Measurements from ENCODE around the gene ADSS1.

The ADSS1 gene

GRCh38 chr14:104687601-104688504, 36.2 kb upstream of the ADSS1 start:
- DNase-seq = peak; percentile 38

GRCh38 chr14:104688505-104689108, 35.4 kb upstream of the ADSS1 start:
- peak; percentile 67 for DNase-seq

GRCh38 chr14:104689109-104689880, 34.7 kb upstream of the ADSS1 start, which contains the start of gene INF2:
Gene INF2 (plus strand): TSS chr14:104689618. CDS start chr14:104701366, 11,748 bp downstream.
- peak; percentile 63 for DNase-seq

DNA sequence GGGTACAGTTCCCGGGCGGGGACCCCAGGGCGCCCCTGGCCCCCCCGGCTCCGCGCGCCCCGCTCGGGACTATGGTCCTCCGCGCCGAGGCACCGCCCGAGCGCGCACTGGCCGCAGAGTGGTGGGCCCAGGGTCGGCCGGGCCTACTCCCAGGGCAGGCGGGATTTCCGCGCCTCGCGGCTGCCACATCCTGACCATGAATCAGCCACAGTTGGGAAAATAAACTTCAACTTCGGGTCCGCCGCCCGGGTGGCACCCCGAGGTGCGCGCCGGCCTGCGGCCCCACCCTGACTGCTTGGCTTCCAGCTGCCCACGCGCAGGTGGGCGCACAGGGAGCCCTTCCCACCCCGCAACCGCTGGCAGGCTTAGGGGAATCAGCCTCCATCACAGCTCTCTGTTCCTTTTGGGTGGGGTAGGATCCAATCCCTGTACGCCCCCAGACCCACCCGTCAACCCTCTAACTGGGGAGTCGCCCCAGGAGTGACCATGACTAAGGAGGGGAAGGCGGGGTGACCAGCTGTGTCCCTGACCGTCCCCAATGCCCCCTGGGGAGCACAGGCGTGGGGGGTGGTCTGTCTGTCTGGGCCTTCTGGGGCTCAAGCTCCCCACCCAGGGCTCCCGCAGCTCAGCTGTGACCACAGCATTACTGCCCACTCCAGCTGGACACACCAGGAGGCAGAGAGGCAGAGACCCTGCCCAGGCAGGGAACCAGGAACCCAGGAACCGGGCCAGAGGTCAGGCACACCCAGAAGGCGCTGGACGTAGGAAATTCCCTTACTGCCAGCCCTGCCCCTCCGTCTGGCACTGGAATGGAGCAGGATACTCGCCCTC, 33.9 kb upstream of the ADSS1 start:
- DNase-seq = peak; percentile 19

DNA sequence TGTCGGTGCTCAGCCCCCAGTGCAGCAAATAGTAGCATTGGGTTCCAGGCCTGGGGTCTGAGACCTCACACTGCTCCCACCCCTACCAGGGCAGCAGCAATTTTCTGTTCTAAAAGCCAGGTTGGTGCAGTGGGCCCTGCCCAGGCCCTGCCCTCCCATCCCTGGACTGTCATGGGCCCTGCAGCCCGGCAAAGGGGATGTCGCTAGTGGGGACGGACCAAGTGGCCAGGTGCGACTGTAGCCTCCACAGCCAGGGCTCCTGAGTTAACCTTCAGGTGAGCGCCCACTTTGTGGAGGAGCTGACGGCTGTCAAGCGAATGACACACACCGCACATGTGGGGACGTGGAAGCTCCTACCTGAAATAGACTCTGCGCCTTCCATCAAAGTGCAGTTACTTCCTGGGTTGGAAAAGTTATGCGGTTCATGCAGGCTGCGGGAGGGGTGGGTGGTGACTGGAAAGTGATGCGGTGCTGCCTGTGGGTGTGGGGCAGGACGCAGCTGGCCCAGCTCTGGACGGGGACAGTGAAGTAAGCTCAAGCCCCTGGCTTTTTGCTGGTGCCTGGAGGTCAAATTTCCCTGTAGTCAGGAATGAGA, 33.1 kb upstream of the ADSS1 start:
- no peak for DNase-seq

- DNase-seq = no peak
Observed at GRCh38 chr14:104691546-104692260, 32.3 kb upstream of the ADSS1 start.

GRCh38 chr14:104692261-104692938, 31.6 kb upstream of the ADSS1 start:
- DNase-seq = no peak

DNA sequence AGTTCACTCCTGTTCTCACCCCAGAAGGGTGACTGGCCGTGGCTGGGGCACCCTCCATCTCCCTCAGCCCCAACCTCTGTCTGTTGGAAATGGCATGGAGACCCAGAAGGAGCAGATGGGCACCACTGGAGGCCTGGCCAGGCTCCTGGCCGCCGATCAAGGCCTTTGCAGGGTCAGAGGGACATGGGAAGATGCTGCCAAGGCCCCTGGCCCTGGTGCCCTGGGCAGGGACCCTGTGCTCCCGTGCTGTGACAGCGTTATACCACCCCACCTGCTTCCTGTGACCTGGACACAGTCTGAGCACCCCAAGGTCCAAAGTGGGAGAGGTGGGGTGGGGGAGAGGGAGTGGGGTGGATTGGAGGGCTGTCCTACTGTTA, 31.1 kb upstream of the ADSS1 start:
- DNase-seq = no peak

DNA sequence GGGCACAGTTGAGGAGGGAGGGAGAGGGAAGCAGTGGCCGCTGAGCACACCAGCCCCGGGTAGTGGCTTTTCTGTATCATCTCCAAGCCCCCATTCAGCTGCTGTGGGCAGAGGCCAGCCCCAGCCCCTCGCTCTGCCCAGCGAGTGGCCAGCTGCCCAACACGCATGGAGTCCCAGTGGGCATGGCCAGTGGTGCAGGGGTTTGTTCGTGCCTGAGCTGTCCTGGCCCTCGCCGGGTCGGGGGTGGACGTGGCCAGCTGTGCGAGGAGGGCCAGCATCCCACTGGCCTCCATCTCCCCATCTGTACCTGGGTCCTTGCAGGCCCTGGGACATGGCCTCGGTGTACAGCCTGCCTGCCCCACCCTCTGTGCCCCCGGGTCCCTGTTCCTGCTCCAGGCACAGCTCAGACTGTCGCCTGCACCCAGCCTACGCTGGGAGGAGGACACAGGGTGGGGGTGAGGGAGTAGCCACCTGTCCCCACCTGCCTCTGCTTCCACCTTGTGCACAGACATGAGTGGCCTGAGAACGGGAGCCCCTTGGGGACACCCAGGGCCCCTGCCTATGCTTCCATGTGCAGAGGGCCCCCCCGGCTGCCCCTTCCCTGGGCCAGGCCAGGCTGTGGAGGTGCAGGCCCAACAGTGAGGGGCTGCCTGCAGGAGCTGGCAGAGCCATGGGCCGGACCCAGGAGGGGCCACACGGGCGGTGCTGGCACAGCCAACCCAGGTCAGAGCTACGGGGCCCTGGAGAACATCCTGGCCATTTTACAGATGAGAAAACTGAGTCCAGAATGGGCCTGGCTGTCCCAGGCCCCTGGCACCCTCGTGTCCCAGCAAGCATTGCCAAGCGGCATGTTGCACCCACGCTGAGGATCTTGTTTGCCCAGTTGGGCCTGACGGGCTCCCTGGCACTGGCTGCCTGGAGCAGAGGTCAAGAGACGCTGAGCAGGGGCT, 30.3 kb upstream of the ADSS1 start:
- no peak for DNase-seq

GRCh38 chr14:104694475-104694950, 29.5 kb upstream of the ADSS1 start:
- no peak for DNase-seq

DNA sequence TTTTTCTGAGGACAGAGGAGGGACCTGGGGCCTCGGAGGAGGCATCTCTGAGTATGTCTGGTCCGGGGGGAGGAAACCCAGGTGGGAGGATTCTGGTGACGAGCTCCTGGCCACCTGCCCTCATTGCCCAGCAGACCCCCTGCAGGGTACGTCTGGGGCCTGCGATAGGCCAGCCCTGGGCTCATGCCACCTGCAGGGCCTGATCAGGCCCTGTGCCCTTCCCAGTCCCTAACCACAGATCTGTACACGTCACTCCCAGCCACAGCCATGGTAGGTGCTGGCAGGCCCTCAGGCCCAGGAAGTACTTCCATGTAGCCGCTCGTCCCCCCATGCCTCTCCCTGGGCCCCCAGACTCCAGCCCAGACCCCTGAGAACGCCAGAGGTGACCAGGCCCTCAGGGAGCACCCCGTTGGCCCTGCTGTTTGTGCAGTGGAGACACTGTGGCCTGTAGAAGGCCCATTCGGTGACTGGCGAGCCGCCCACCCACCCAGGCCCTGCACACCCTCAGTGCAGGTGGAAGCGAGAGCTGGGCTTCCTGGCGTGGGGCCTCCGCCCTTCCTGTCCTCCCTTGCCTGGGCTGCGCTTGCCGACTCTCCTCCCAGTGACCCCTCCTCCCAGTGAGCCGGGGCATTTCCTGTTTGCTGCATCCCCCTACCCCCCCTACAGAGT, 28.9 kb upstream of the ADSS1 start:
- DNase-seq = peak; percentile 97

DNA sequence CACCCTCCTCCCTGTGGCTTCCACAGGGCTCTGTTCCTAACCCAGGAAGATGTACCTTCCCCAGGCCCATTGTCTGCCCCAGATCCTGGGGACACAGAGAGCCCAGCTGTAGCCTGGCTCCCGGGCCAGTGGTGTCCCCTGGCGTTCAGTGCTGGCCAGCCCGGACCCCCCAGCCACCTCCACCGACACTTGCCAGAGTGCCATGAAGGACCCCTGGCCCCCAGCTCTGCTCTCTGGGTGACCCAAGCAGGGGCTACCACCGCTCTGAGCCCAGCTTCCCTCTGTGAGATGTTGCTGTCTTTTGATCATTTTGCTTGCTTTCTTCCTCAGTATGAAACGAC, 28.4 kb upstream of the ADSS1 start:
- no peak for DNase-seq

DNA sequence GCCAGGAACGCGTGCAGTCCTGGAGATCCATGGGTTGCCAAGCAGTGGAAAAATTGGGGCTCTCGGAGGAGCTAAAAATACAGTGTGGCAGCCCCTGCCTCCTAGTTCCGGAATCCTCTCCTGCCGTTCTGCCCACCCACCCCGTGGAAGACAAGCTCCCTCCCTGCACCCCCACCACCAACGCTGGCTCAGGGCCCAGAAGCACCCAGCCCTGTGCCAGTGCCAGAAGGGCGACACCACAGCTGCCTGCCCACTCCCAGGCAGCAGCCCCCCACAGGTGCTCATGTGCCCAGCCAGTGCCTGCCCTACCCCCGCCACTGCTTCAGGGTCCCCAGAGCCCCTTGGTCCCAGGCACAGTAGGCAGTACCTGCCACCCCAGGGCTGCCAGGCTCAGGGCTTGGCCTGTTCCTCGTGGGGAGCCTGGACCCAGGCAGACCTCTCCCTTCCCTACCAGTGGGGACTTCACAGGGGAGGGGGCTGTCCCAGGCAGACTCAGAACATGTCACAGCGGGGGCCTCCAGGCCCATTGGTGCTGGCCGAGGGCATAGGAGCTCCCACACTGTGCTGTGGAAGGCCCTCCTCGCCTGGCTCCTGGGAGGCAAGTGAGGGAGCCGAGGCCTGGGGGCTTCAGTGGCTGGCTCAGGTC, 27.2 kb upstream of the ADSS1 start:
- DNase-seq = peak; percentile 71

DNA sequence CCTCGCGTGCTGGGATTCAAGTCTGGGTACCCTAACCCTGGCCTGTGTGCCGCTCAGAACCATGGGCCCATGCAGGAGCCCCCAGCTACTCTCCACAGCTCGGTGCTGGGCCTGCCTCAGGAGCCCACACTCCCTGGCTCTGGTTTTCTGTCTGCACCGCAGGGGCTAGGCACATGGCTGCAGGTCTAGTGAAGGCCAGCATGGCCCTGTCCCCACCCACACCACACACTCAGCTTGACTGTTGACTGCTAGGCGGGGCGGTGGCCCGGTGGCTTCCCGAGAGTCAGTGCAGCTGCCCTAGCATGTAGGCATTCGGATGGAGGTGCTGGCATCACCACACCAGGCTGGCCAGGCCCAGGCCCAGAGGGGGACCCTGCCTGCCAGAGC, 26.7 kb upstream of the ADSS1 start:
- peak; percentile 53 for DNase-seq

DNA sequence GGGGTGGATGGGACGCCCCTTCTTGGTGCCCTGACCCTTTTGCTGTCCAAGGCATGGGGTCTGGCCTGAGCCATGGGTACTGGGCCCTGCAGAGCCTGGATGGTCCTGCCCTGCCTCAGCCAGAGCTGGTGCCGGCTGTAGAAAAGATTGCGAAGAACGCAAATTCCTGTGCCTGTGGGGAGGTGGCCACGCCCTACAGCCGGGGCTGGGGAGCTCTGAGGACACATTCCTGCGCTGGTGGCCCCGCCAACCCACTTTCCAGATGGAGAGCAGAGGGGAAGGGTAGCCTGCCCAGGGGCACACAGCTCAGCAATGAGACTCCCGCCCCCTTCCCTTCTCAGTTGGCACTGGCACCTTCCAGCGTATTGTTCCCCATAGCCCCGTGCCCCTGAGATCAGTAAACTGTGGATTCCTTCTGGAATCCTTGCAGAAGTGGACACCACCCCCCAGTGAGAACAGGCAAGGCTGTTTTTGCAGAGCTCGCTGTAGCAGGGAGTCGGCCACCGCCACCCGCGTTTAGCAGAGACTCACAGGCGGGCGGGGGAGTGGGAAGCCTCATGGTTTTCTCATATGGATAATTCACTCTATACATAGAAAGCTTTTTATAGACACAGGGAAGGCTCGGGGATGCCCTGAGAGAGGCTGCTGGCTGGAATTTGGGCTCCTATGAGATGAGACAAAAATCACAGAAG, 26.0 kb upstream of the ADSS1 start:
- DNase-seq = peak; percentile 37

DNA sequence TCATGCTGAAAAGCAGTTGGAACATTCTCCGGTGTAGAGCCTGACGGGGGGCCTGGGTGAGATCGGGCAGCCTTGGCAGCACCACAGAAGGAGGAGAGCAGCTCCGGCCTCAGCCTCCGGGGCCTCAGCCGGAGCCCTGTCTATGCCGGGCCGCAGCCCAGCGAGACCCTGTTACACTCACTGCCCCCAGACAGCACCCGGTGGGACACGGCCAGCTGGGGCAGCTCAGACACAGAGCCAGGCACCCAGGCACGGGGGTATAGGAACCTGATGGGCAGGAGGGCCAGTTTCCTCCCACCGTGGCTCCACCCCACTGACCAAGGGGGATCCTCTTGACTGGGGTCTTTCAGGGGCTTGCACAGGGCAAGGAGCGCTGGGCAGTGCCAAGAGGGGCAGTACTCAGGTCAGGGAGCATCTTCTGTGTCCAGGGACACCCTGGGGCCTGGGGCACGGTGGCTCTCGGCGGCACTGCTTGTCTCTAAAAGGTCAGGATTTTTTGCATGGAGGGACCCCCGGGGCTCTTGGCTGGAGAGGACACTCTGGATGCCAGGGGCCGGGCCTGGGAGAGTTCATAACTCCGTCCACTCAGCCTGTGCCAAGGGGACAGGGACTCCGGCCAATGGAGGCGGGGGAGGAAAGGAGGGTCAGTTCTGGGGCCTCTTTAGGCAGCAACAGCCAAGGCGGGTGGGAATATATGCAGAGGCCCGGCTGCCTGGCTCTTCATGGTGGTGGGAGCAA, 25.2 kb upstream of the ADSS1 start:
- DNase-seq = no peak

- DNase-seq = no peak
Observed at GRCh38 chr14:104699426-104699748, 24.6 kb upstream of the ADSS1 start.
